DND-41 (cell line): ENCODE results near the gene NAGLU.

ENCODE experiments used
- EZH2 ChIP-seq: IDR thresholded peaks from 3 replicates; pipeline ENCODE4 v1.6.1; 2012; ENCODE audit warnings: borderline replicate concordance, low read depth, mild to moderate bottlenecking, moderate library complexity, low read length, inconsistent platforms; ENCODE audit not compliant: severe bottlenecking
- TF ChIP-seq, protein P1 (sequence below): IDR thresholded peaks from 2 replicates; pipeline ENCODE4 v1.5.1; 2012; ENCODE audit warnings: borderline replicate concordance, low read length, moderate library complexity, mild to moderate bottlenecking; ENCODE audit not compliant: poor library complexity, severe bottlenecking; ENCODE audit errors: extremely low read depth

GRCh38 chr17:42502091-42502490 is 34.0 kb upstream of the NAGLU start:
- TF ChIP-seq, protein P1, sequence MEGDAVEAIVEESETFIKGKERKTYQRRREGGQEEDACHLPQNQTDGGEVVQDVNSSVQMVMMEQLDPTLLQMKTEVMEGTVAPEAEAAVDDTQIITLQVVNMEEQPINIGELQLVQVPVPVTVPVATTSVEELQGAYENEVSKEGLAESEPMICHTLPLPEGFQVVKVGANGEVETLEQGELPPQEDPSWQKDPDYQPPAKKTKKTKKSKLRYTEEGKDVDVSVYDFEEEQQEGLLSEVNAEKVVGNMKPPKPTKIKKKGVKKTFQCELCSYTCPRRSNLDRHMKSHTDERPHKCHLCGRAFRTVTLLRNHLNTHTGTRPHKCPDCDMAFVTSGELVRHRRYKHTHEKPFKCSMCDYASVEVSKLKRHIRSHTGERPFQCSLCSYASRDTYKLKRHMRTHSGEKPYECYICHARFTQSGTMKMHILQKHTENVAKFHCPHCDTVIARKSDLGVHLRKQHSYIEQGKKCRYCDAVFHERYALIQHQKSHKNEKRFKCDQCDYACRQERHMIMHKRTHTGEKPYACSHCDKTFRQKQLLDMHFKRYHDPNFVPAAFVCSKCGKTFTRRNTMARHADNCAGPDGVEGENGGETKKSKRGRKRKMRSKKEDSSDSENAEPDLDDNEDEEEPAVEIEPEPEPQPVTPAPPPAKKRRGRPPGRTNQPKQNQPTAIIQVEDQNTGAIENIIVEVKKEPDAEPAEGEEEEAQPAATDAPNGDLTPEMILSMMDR: no peak
- no peak for TF ChIP-seq EZH2
